HG03571 (cell line): ENCODE results near the gene BHLHA15.

Source experiments
- ATAC-seq: cut with Tn5 transposase; IDR thresholded peaks from one replicate; pipeline ENCODE4 v1.9.1; 2021; ENCODE audit not compliant: unreplicated experiment

Gene BHLHA15

GRCh38 chr7:98240961-98241673 lies 29.9 kb downstream of the BHLHA15 start:
- no peak for ATAC-seq

- no peak for ATAC-seq
Observed at GRCh38 chr7:98241674-98242241, 30.5 kb downstream of the BHLHA15 start.

- no peak for ATAC-seq
Observed at GRCh38 chr7:98242342-98242741, 31.1 kb downstream of the BHLHA15 start.

GRCh38 chr7:98242934-98243333 lies 31.7 kb downstream of the BHLHA15 start:
- no peak for ATAC-seq

GRCh38 chr7:98244871-98245270 lies 33.6 kb downstream of the BHLHA15 start:
- ATAC-seq, result no peak

- no peak for ATAC-seq
Observed at GRCh38 chr7:98248156-98248555, 36.9 kb downstream of the BHLHA15 start.

- ATAC-seq, result no peak
Observed at GRCh38 chr7:98249106-98249505, 37.9 kb downstream of the BHLHA15 start.

- no peak for ATAC-seq
Observed at GRCh38 chr7:98250789-98251188, 39.5 kb downstream of the BHLHA15 start.

- peak; percentile 11 for ATAC-seq
Observed at GRCh38 chr7:98251231-98251600, 40.0 kb downstream of the BHLHA15 start.

- peak; percentile 98 for ATAC-seq
Observed at GRCh38 chr7:98251601-98252424, 40.6 kb downstream of the BHLHA15 start, which contains the start of gene TECPR1. TECPR1 (minus strand) TSS chr7:98252232; CDS start chr7:98246146, 6,086 bp downstream.

- ATAC-seq, result no peak
Observed at GRCh38 chr7:98252425-98253054, 41.3 kb downstream of the BHLHA15 start.

- ATAC-seq, result no peak
Observed at GRCh38 chr7:98254516-98254915, 43.3 kb downstream of the BHLHA15 start.

- ATAC-seq, result no peak
Observed at GRCh38 chr7:98254951-98255610, 43.8 kb downstream of the BHLHA15 start.

- no peak for ATAC-seq
Observed at GRCh38 chr7:98256431-98256830, 45.2 kb downstream of the BHLHA15 start.

GRCh38 chr7:98257701-98258100 lies 46.5 kb downstream of the BHLHA15 start:
- no peak for ATAC-seq
